Smooth muscle cell (in vitro differentiated cells): Measurements from ENCODE around the gene ITGAD. TPM values are rescaled to one million over a fixed set of nuclear protein-coding genes. Genes with fewer than 3 reads are reported as not detected.
"Not testable (repeated sequence)": the region's sequence is repeated elsewhere in the genome, so short reads cannot be mapped to it uniquely, and the experiment has no call there.

Experiments used
- DNase-seq: peaks from one replicate; lab custom pipeline; 2025; ENCODE audit not compliant: unreplicated experiment; lab: John Stamatoyannopoulos, UW
- H2AFZ ChIP-seq: fragments of 200-600 bp; sonication (generic); 2 replicates; pipeline ENCODE4 v1.6.0; 2016; ENCODE audit warnings: antibody characterized with exemption, low read depth, mild to moderate bottlenecking
- H3F3A ChIP-seq: fragments of 200-600 bp; sonication (generic); 2 replicates; pipeline ENCODE4 v1.6.0; 2017; ENCODE audit warnings: antibody characterized with exemption, low read depth
- H3K27ac ChIP-seq: fragments of 200-600 bp; sonication (generic); 2 replicates; pipeline ENCODE4 v1.5.1; 2016; ENCODE audit warnings: low read depth, mild to moderate bottlenecking
- H3K27me3 ChIP-seq: fragments of 200-600 bp; sonication (generic); 2 replicates; pipeline ENCODE4 v1.6.1; 2016; ENCODE audit warnings: low read depth, mild to moderate bottlenecking
- H3K36me3 ChIP-seq: fragments of 200-600 bp; sonication (generic); 2 replicates; pipeline ENCODE4 v1.5.1; 2016; ENCODE audit warnings: low read depth
- H3K4me1 ChIP-seq: fragments of 200-600 bp; sonication (generic); 2 replicates; pipeline ENCODE4 v1.5.1; 2016; ENCODE audit warnings: low read depth
- H3K4me2 ChIP-seq: fragments of 200-600 bp; sonication (generic); 2 replicates; pipeline ENCODE4 v1.6.0; 2016; ENCODE audit warnings: mild to moderate bottlenecking
- H3K4me3 ChIP-seq: fragments of 200-600 bp; sonication (generic); 2 replicates; pipeline ENCODE4 v1.5.1; 2016; ENCODE audit warnings: mild to moderate bottlenecking
- H3K79me2 ChIP-seq: fragments of 200-600 bp; sonication (generic); 2 replicates; pipeline ENCODE4 v1.6.0; 2016; ENCODE audit warnings: low read depth, mild to moderate bottlenecking
- H3K9ac ChIP-seq: fragments of 200-600 bp; sonication (generic); 2 replicates; pipeline ENCODE4 v1.6.0; 2016; ENCODE audit warnings: low read depth
- H3K9me3 ChIP-seq: fragments of 200-600 bp; sonication (generic); replicated peaks from 2 replicates; pipeline ENCODE4 v1.5.1; 2016; ENCODE audit warnings: low read depth
- H4K20me1 ChIP-seq: fragments of 200-600 bp; sonication (generic); 2 replicates; pipeline ENCODE4 v1.6.0; 2016; ENCODE audit warnings: low read depth
- WGBS: methylation state at CpG from one replicate; pipeline ENCODE4 v1.1.7; 2016; ENCODE audit warnings: low lambda C conversion rate; 5-methylcytosine and 5-hydroxymethylcytosine counted together
- polyA plus RNA-seq: library from polyadenylated mRNA; unstranded; fragments of >200 nt; fragmentation: Nextera tagmentation; extraction: Ambion mirVana; gene quantifications from 2 replicates; pipeline ENCODE4 v1.2.1, GENCODE V29; 2016
- total RNA-seq: library from RNA; depleted of rRNA; stranded (reverse); fragments of >200 nt; gene quantifications from 2 replicates; pipeline ENCODE4 v1.2.3, GENCODE V29; 2014
- TF ChIP-seq, protein P1 (sequence below): fragments of 200-600 bp; sonication (generic); IDR thresholded peaks from 2 replicates; pipeline ENCODE4 v1.5.1; 2017; ENCODE audit warnings: borderline replicate concordance, mild to moderate bottlenecking, antibody characterized with exemption; ENCODE audit not compliant: insufficient read depth, poor library complexity, severe bottlenecking

Gene ITGAD
- total and polyA plus RNA-seq, 2 experiments from 2014 or later: not detected

DNA sequence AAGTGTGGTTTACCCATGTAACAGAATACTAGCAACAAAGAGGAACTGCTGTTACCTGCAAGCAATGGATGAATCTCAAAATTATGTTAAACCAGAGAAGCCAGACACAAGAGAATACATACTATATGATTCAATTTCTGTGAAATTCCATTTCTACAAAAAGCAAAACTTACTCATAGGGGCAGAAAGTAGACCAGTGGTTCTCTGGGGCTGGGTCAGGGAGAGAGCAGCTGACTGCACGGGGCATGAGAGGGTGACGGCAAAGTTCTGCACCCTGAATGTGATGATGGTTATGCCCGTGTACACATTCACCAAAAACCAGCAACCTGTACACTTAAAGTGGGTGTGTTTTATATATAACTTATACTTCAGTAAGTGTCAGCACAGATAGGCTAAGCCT, 46.4 kb downstream of the ITGAD start:
- Histone ChIP-seq H3K4me1 (no peaks in the 10 kb centered on the region), H3K9ac (no peak overlapping the region), H2AFZ (no peak overlapping the region), H3K4me3 (no peak overlapping the region), H3K4me2 (no peak overlapping the region), H4K20me1 (no peaks in the 10 kb centered on the region), H3F3A (no peaks in the 10 kb centered on the region), H3K79me2 (no peaks in the 10 kb centered on the region), H3K27ac (no peak overlapping the region), H3K36me3 (no peaks in the 10 kb centered on the region), H3K9me3 (no peaks in the 10 kb centered on the region), H3K27me3 (no peaks in the 10 kb centered on the region)
- TF ChIP-seq, protein P1, sequence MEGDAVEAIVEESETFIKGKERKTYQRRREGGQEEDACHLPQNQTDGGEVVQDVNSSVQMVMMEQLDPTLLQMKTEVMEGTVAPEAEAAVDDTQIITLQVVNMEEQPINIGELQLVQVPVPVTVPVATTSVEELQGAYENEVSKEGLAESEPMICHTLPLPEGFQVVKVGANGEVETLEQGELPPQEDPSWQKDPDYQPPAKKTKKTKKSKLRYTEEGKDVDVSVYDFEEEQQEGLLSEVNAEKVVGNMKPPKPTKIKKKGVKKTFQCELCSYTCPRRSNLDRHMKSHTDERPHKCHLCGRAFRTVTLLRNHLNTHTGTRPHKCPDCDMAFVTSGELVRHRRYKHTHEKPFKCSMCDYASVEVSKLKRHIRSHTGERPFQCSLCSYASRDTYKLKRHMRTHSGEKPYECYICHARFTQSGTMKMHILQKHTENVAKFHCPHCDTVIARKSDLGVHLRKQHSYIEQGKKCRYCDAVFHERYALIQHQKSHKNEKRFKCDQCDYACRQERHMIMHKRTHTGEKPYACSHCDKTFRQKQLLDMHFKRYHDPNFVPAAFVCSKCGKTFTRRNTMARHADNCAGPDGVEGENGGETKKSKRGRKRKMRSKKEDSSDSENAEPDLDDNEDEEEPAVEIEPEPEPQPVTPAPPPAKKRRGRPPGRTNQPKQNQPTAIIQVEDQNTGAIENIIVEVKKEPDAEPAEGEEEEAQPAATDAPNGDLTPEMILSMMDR: no peak
- DNase-seq: no peak
- 94% methylated on average over 3 of the region's 3 CpGs for WGBS

DNA sequence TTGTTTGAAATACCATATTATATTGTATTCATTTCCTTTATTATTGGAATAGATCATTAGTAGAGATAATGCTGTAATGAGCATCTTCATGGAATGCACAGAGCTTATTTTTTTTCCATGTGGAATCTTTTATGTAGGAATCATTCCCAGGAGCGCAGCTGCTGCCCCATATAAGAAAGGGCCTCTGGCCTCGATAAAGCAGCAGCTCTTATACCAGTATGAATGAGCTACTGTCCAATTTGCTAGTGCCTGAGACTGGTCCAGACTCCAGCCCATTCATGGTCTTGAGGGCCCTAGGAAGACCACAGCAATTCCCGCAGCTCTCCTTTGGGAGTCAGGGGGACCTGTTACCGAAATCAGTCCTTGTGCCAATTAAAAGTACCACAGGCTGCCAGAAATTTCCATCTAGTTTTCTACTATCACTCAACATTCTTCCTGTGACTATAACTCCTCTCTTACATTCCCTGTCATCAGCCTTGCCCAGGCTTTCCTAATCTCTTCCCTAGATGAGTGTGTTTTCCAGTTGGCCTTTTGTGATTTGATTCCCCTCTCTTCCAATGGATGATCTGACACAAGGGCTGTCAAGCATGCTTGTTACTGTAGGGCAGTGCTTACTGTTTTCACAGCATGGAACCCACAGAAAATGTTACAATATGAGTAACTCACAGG, 47.5 kb downstream of the ITGAD start:
- Histone ChIP-seq H3K4me3 (no peak overlapping the region), H3K9ac (no peak overlapping the region), H3K36me3 (no peaks in the 10 kb centered on the region), H3K9me3 (no peaks in the 10 kb centered on the region), H4K20me1 (no peaks in the 10 kb centered on the region), H2AFZ (no peak overlapping the region), H3K27me3 (no peaks in the 10 kb centered on the region), H3K4me2 (no peak overlapping the region), H3K79me2 (no peaks in the 10 kb centered on the region), H3F3A (no peaks in the 10 kb centered on the region), H3K27ac (no peak overlapping the region), H3K4me1 (no peaks in the 10 kb centered on the region)
- TF ChIP-seq, protein P1: no peak
- DNase-seq: no peak
- 88% methylated on average over 4 of the region's 4 CpGs for WGBS

DNA sequence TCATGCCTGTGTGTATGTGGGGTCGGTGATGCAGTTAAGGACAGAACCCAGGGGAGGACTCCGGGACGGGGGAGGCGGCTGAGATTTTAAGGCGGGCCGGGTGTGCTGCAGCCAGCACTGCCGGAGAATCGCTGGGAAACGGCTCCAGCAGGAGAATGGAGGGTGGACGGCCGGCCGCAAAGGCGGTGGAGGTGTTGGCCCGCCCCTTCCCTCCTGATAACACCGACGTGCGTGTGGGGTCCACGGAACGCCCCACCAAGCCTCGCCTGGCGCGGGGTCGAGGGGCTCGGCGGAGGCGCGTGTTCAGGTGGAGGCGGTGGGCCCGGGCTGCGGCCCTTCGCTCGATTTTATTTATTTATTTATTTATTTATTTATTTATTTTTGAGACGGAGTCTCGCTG, 48.8 kb downstream of the ITGAD start:
- Histone ChIP-seq H3K4me2 (peak overlapping the region; percentile 96), H4K20me1 (no peaks in the 10 kb centered on the region), H3K27ac (no peak overlapping the region), H3K36me3 (no peaks in the 10 kb centered on the region), H3K9me3 (no peaks in the 10 kb centered on the region), H3K9ac (no peak overlapping the region), H3F3A (no peaks in the 10 kb centered on the region), H3K4me3 (peak overlapping the region; percentile 73), H3K4me1 (no peaks in the 10 kb centered on the region), H3K79me2 (no peaks in the 10 kb centered on the region), H2AFZ (no peak overlapping the region), H3K27me3 (no peaks in the 10 kb centered on the region)
- WGBS: 93% methylated on average over 26 of the region's 34 CpGs
- TF ChIP-seq, protein P1: no peak
- no peak for DNase-seq

DNA sequence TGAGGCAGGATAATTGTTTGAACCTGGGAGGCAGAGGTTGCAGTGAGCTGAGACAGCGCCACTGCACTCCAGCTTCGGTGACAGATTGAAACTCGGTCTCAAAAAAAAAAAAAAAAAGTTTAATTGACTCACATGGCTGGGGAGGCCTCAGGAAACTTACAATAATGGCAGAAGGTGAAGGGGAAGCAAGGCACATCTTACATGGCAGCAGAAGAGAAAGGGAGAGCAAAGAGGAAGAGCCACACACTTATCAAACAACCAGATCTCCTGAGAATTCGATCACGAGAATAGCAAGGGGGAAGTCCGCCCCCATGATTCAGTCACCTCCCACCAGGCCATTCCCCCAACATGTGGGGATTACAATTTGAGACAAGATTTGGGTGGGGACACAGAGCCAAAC, 52.8 kb downstream of the ITGAD start:
- not testable (repeated sequence) for H3F3A ChIP-seq, H2AFZ ChIP-seq, H3K4me2 ChIP-seq, H3K27me3 ChIP-seq, H3K9ac ChIP-seq, H3K9me3 ChIP-seq, DNase-seq, H3K36me3 ChIP-seq, H3K79me2 ChIP-seq, H3K27ac ChIP-seq, H3K4me1 ChIP-seq, H3K4me3 ChIP-seq, H4K20me1 ChIP-seq
- 92% methylated on average over 6 of the region's 6 CpGs for WGBS
